ENCODE measurements around the gene NR5A2. TPM values are rescaled to one million over a fixed set of nuclear protein-coding genes. Genes with fewer than 3 reads are reported as not detected.
A peak's percentile ranks its signal among the peaks of the same experiment; 100 is the strongest.

NR5A2 gene
- total RNA-seq, 4 donors from 2014 or later, result 37.1 to 193 (median 171) TPM

DNA sequence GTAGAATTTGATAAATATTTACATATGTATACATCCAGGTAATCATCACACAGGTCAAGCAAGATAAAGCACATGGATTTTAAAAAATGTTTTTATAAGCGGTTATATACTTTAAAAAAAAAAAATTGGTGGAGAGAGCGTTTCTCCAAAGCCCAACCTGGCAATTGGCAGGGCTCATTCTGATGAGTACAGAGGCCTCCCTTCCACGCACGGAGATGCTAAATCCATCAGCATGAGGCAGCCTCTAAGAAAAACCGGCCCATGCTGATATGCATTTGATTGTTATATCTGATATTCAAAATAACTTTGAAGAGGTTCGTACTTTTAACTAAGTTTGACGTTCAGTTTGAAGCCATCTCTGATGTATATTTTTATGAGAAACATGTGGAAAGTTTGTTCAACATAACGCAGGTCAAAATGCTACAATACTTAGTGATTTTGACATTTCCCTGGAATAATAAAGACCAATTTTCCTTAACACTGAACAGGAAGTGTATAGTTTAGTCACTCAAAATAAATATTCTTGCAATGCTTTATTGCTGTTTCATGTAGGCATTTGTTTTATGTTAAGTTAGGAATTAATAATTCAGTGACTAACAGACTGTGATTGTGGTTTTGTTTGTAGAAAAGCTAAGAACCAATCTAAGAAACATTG lies 151.7 kb downstream of the NR5A2 start:
- no peak for DNase-seq

DNA sequence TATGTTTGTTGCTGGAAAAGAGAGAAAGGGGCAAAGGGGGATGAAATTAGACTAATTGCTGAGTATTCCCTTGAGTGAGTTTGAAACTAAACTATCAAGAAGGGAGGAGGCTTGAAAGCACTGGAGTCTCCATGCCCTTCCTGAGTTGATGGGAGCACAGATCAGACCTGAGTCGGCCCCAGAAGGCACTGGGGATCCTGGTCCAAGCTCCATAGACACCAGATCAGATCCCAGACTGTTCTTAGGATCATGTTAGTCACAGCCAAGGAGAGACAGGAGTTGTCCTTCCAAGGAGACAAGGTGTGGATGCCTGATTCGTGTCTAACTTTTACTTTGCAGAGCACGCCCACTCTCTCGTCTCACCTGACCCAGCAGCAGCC lies 152.3 kb downstream of the NR5A2 start:
- Histone ChIP-seq H3K27ac (no peak overlapping the region), H3K4me3 (no peak overlapping the region)
- DNase-seq, result no peak

More for the DNA sequence above, 151.7 kb downstream of the NR5A2 start:
- Histone ChIP-seq H3K36me3 (peaks cover 0 to 4% (median 0%) of the 10 kb centered on the region in 3 donors), H3K9me3 (no peaks in the 10 kb centered on the region), H3K27ac (no peak overlapping the region), H3K27me3 (no peaks in the 10 kb centered on the region), H3K4me3 (no peak overlapping the region), H3K4me1 (peaks cover 0 to 7% (median 0%) of the 10 kb centered on the region in 4 donors)
- no peak for TF ChIP-seq POLR2A (IDR thresholded peaks at IDR 0.05)
- TF ChIP-seq, protein P1, sequence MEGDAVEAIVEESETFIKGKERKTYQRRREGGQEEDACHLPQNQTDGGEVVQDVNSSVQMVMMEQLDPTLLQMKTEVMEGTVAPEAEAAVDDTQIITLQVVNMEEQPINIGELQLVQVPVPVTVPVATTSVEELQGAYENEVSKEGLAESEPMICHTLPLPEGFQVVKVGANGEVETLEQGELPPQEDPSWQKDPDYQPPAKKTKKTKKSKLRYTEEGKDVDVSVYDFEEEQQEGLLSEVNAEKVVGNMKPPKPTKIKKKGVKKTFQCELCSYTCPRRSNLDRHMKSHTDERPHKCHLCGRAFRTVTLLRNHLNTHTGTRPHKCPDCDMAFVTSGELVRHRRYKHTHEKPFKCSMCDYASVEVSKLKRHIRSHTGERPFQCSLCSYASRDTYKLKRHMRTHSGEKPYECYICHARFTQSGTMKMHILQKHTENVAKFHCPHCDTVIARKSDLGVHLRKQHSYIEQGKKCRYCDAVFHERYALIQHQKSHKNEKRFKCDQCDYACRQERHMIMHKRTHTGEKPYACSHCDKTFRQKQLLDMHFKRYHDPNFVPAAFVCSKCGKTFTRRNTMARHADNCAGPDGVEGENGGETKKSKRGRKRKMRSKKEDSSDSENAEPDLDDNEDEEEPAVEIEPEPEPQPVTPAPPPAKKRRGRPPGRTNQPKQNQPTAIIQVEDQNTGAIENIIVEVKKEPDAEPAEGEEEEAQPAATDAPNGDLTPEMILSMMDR (IDR thresholded peaks at IDR 0.05), result no peak

DNA sequence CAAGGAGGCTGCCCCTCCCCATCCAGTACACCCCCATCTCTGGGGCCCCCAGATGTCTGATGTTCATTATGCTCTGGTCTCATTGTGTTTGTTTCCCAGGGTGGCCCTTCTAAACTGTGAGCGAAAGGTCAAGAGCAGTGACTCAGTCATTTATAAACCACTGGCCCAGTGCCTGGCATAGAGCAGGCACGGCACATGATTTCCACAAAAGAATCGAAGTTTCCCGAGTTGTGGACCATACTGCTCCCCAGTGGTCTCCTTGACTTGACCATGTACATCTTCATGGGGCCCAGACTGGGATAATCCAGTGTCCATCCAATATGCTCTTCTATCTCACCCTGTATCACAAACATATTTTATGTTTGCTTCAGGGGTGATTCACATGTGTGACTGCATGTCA lies 153.3 kb downstream of the NR5A2 start:
- TF ChIP-seq, protein P1 (IDR thresholded peaks at IDR 0.05), result peak in 3 of 6 experiments; percentile 17 to 46 (median 30)
- no peak for TF ChIP-seq POLR2A (IDR thresholded peaks at IDR 0.05)
- Histone ChIP-seq H3K4me1 (peaks cover 0 to 9% (median 0%) of the 10 kb centered on the region in 4 donors), H3K27me3 (no peaks in the 10 kb centered on the region), H3K27ac (peak overlapping the region in 1 of 4 donors; percentile 28), H3K9me3 (no peaks in the 10 kb centered on the region), H3K4me3 (no peak overlapping the region), H3K36me3 (no peaks in the 10 kb centered on the region)
- DNase-seq, result peak in 1 of 3 donors; percentile 67

More for the DNA sequence above, 152.3 kb downstream of the NR5A2 start:
- no peaks in the 10 kb centered on the region for H3K9me3 ChIP-seq
- peaks cover 0 to 9% (median 0%) of the 10 kb centered on the region in 4 donors for H3K4me1 ChIP-seq
- TF ChIP-seq POLR2A (IDR thresholded peaks at IDR 0.05), result no peak
- TF ChIP-seq, protein P1 (IDR thresholded peaks at IDR 0.05), result no peak
- H3K36me3 ChIP-seq, result no peaks in the 10 kb centered on the region
- H3K27me3 ChIP-seq, result no peaks in the 10 kb centered on the region

DNA sequence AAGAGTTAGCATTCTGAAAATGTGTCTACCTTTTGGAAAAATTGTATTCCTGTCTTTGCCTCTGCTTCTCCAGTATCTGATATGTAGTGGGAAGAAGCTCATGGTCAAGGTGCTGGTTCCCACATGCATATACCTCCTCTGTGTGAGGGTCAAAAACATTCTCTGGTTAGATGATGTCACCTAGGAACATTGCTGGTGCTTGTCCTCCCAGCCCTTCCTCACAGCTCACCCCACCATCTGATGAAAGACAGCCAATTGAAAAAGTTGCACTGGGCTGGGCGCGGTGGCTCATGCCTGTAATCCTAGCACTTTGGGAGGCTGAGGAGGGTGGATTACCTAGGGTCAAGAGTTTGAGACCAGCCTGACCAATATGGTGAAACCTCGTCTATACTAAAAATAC lies 154.4 kb downstream of the NR5A2 start:
- H3K27ac ChIP-seq, result no peak overlapping the region
- no peak for TF ChIP-seq POLR2A (IDR thresholded peaks at IDR 0.05)
- TF ChIP-seq, protein P1 (IDR thresholded peaks at IDR 0.05), result no peak
- H3K4me3 ChIP-seq, result no peak overlapping the region
- no peaks in the 10 kb centered on the region for H3K9me3 ChIP-seq
- peaks cover 0 to 9% (median 0%) of the 10 kb centered on the region in 4 donors for H3K4me1 ChIP-seq
- DNase-seq, result no peak
- H3K36me3 ChIP-seq, result no peaks in the 10 kb centered on the region
- no peaks in the 10 kb centered on the region for H3K27me3 ChIP-seq

DNA sequence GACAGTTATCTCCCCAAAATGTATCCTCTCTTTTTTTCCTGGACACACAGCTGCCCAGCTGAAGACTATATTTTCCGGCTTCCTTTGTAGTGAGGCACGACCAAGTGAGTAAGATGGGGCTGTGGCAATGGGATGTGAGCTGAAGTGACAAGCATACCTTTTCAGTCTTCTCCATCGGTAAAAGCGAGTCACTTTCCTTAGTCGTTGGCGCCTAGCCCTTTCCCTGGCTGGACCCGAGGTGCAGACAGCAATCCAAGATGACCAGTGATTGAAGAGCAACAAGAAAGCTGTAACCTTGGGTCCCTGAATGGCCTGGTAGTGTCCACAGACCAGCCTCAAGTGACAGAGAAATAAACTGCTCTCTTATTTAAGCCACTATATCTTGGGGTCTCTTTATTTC lies 155.2 kb downstream of the NR5A2 start:
- Histone ChIP-seq H3K4me3 (no peak overlapping the region), H3K27me3 (no peaks in the 10 kb centered on the region), H3K9me3 (no peaks in the 10 kb centered on the region), H3K4me1 (peaks cover 0 to 9% (median 0%) of the 10 kb centered on the region in 4 donors), H3K36me3 (no peaks in the 10 kb centered on the region), H3K27ac (no peak overlapping the region)
- no peak for DNase-seq
- TF ChIP-seq, protein P1 (IDR thresholded peaks at IDR 0.05), result no peak
- no peak for TF ChIP-seq POLR2A (IDR thresholded peaks at IDR 0.05)
